PC-9 (cell line): ENCODE data around the gene MRPS10.

Experiments used
- EZH2 ChIP-seq: fragments of 200-600 bp; sonication (generic); IDR thresholded peaks from 2 replicates; pipeline ENCODE4 v1.8.0; 2017; ENCODE audit warnings: antibody characterized with exemption, low read depth
- TF ChIP-seq, protein P1 (sequence below): fragments of 200-600 bp; sonication (generic); conservative IDR thresholded peaks from 2 replicates; pipeline ENCODE4 v1.6.1; 2017; ENCODE audit warnings: mixed run types, antibody characterized with exemption, mild to moderate bottlenecking, moderate library complexity

DNA sequence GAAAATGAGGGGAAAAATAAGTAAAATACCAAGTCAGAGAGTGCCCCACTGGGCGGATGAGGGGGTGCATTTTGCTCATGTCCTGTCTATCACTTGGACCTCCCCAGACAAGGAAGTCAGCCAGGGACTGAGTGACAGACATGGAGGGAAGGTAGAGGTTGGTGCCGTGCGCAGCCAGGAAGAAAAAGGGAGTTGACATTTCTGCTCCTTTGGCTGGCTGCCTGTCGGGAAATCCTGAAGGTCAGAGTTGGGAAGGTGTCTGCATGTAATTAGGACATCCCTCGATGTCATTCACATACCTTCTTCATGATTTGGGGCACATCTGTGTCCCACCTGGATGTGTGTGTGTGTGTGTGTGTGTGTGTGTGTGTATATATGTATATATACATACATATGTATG is 35.6 kb downstream of the MRPS10 start:
- TF ChIP-seq, protein P1, sequence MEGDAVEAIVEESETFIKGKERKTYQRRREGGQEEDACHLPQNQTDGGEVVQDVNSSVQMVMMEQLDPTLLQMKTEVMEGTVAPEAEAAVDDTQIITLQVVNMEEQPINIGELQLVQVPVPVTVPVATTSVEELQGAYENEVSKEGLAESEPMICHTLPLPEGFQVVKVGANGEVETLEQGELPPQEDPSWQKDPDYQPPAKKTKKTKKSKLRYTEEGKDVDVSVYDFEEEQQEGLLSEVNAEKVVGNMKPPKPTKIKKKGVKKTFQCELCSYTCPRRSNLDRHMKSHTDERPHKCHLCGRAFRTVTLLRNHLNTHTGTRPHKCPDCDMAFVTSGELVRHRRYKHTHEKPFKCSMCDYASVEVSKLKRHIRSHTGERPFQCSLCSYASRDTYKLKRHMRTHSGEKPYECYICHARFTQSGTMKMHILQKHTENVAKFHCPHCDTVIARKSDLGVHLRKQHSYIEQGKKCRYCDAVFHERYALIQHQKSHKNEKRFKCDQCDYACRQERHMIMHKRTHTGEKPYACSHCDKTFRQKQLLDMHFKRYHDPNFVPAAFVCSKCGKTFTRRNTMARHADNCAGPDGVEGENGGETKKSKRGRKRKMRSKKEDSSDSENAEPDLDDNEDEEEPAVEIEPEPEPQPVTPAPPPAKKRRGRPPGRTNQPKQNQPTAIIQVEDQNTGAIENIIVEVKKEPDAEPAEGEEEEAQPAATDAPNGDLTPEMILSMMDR = no peak
- TF ChIP-seq EZH2 = no peak
